UCSD-AML1 (cell line): ENCODE data around the gene PRR16.

Source experiments
- DNase-seq: peaks from one replicate; lab custom pipeline; 2025; ENCODE audit not compliant: unreplicated experiment; lab: John Stamatoyannopoulos, UW

PRR16 gene

DNA sequence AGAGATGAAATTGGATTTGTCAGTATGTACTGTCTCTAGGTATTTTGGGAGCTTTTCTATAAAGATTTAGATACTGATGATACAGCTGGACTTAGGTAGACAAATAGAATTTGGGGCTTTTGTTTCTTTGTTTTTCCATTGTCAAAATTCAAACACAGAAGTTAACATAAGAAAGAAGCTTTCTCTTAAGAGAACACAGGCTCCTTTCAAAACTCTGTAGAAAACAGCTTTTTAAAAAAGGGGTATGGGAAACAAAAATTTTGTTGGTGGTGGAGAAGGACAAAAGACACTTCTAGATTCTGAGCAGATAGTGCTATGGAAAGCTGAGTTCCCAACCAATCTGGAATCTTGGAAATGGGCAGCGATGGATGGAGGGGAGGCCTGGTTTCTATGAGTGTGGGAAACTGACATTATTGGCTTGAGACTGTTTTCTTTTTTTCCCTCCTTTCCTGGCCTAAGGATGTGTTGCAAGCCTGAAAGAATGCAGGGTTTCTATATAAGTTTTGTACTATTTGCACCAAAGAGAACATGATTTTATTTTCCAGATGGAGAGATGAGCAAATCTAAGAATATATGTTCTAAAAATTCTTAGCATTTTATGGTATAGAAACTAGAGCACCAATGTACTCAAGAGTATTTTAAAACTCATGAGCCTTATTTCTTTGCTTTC lies 240.0 kb downstream of the PRR16 start:
- DNase-seq = no peak

DNA sequence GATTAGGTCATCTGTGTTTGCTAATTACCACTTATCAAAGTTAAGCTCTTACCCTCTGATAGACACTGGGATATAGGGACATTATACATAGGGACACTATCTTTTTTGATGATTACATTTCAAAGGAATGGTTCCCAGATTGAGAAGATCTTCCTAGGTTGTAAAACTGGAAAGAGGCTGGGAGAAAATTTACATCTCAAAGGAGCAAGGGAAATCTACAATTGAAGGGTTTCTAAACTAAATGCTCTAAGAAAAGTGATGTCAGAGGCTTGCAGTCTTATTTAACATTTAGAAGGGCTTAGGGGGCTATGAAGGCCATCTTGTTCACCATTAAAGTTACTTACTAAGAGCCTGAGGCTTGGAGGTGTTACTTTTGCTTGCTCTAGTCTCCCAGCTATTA lies 242.8 kb downstream of the PRR16 start:
- no peak for DNase-seq

DNA sequence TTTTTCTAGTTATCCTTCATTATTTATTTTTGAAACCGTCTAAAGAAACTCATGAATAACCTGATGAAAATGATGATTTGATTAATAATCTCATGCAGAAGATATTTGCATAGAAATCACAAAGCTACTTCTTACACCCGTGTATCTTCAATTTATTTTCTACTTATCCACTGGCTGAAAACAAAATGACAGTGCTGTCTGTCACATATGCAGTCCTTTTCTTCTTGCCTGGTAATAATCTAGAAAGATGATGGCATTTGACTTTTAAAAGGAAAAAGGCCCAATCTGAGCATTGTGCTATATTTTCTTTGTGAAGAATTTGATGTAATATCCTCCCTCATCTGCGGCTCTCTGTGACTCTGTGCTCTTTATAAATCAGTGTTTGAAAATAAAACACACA lies 253.3 kb downstream of the PRR16 start:
- DNase-seq = no peak

DNA sequence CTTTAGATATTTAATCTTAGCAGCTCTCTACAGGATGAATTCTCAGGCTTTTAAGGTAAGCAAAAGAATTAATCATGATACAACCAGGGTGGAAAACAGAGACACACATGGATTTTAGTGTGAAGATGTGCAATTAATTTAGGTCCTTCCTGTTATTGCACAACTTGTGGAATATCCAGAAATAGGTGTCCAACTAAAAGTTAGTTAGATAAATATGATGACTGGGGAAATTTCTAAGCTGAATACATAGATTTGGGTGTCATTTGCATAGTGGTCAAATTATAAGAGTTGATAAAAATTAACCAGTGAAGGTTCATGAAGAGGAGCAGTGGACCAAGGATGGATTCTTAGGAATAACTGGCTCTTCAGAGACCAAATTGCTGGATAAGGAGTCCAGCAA lies 266.1 kb downstream of the PRR16 start:
- DNase-seq = no peak

DNA sequence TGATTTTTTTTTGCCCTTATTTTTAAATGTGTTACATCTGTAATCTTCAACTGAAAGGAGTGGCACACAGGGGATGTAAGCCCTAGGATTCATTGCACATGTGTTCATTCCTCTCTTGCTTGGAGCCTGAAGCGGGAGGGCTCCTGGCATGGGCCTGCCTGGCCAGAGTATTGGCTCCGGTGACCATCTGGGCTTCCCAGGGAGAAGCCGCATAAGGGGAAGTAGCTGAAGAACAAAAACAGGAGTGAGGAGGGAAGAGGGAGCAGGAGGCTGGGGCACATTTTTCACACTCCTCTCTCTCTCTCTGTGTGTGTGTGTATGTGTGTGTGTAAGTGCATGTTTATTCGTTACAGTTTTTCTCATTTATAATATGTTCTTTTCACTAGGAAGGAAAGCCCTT lies 269.9 kb downstream of the PRR16 start:
- DNase-seq = peak; percentile 0

DNA sequence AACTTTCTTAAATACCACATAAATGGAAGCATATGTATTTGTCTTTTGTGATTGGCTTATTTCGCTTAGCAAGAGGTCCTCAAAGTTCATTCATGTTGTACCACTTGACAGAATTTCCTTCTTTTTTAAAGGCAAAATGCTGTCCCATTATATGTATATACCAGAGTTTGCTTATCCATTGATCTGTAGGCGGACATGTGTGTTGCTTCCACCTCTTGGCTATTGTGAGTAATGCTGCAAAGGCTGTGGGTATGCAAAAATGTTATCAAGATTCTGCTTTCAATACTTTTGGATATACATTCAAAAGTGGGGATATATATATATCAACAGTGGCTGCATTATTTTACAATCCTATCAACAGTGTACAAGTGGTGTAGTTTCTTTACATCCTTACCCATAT lies 271.0 kb downstream of the PRR16 start:
- DNase-seq = no peak
